Stomach (tissue), 4 donors: ENCODE measurements around the gene BDKRB1.

ENCODE experiments used
- CTCF ChIP-seq, 7 experiments: fragments of 450-650 bp in 4 of 7; fragments of 200-600 bp in 3 of 7; sonication (generic) in 3 of 7; IDR thresholded peaks; one replicate each; pipeline ENCODE4 v1.5.1; 2016 to 2019; ENCODE audit warnings: antibody characterized with exemption in 7 of 7, control low read depth in 2 of 7, mild to moderate bottlenecking in 1 of 7
- POLR2AphosphoS5 ChIP-seq, 3 donors: sonication (generic); formaldehyde crosslinking; IDR thresholded peaks; one replicate each; pipeline ENCODE4 v1.6.1; 2016; ENCODE audit warnings: antibody characterized with exemption in 3 of 3

DNA sequence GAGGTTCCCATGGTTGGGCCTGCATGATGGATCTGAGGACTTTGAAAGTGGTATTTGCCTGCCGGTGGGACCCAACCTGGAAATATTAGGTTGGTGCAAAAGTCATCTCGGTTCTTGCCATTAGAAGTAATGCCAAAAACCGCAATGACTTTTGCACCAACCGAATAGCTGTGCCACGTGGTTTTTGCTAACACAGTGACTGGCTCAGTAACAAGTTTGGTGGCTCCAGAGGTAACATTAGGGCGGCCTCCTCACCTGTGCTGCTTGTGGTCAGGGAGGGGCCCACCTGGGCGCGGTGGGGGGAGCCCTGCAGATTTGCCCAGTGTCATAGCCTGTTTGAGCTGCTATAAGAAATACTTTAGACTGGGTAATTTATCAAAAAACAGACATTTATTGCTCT, 49.5 kb upstream of the BDKRB1 start:
- no peak for TF ChIP-seq POLR2AphosphoS5 (IDR thresholded peaks at IDR 0.05)
- no peak for TF ChIP-seq CTCF (IDR thresholded peaks at IDR 0.05)
